HG03064 (cell line): ENCODE measurements around the gene LRSAM1.

ENCODE experiments used
- ATAC-seq: cut with Tn5 transposase; IDR thresholded peaks from one replicate; pipeline ENCODE4 v1.9.1; 2021; ENCODE audit warnings: low read depth; ENCODE audit not compliant: unreplicated experiment

The LRSAM1 gene

DNA sequence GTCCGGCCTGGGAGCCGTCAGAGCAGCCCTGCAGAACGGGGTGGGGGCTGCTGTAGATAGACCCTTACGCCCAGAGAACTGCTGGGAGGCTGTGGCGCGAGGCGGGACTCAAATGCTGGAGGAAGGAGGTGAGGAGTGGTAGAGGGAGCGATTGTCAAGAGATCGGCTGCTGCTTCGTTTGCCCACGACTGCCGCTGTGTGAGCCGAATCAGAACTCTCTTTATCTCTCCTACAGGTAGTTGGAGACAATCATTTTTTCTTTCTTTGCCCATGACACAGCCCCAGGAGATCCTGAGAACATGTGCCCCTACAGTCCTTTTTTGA, 26.7 kb upstream of the LRSAM1 start:
- ATAC-seq: no peak

DNA sequence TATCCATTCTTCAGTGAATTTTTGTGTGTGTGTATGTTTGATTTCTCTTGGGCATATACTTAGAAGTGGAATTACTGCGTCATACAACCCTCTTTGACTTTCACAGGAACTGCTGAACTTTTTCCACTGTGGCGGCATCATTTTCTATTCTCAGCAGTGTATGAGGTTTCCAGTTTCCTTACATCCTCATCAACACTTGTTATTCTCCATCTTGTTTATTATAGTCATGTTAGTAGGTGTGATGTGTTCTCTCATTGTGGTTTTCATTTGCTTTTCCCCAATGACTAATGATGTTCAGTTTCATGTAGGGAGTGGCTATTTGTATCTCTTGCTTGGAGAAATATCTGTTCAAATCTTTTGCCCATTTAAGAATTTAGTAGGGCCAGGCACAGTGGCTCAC, 24.6 kb upstream of the LRSAM1 start:
- no peak for ATAC-seq

- ATAC-seq: no peak
Observed at GRCh38 chr9:127428348-127428747, 23.0 kb upstream of the LRSAM1 start.

DNA sequence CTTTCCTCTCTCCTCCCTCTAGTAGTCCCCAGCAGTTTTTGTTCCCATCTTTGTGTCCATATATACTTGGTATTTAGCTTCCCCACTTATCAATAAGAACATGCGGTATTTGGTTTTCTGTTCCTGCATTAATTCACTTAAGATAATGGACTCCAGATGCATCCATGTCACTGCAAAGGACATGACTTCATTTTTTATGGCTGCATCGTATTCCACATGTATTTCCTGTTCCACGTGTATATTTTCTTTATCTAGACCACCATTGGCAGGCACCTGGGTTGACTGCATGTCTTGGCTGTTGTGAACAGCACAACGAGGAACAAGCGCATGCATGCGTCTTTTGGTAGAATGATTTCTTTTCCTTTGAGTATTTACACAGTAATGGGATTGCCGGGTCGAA, 20.9 kb upstream of the LRSAM1 start:
- ATAC-seq: no peak

DNA sequence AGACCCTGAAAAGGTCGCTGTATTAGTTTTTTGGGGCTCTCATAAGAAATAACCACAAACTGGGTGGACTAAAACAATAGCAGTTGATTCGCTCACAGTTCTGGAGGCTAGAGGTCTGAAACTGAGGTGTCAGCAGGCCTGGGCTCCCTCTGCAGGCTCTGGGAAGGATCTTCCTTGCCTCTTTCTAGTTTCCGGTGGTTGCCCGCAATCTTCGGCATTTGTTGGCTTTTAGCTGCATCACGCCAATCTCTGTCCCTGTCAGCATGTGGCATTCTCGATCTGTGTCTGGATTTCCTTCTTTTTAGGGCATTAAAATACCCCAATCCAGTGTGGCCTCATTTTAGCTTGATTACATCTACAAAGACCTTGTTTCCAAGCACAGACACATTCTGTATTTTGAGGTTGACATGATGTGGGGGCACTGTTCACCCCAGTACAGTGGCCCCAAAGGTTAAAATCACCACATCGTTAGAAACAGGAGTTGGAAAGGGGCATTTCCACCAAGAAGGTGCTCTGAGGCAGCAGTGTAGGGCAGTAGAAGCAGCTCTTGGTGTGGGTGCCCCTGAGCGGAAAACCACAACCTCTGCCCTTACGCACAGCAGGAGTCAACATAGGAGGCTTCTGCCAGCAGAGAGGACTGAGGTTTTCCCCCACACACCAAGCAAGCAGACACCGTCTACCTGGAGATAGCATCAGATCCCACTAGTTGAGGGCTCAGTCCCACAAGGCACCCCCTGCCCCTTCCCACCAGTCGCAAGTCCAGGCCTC, 13.6 kb upstream of the LRSAM1 start:
- ATAC-seq: no peak

GRCh38 chr9:127438394-127438793, 12.9 kb upstream of the LRSAM1 start:
- ATAC-seq: no peak

DNA sequence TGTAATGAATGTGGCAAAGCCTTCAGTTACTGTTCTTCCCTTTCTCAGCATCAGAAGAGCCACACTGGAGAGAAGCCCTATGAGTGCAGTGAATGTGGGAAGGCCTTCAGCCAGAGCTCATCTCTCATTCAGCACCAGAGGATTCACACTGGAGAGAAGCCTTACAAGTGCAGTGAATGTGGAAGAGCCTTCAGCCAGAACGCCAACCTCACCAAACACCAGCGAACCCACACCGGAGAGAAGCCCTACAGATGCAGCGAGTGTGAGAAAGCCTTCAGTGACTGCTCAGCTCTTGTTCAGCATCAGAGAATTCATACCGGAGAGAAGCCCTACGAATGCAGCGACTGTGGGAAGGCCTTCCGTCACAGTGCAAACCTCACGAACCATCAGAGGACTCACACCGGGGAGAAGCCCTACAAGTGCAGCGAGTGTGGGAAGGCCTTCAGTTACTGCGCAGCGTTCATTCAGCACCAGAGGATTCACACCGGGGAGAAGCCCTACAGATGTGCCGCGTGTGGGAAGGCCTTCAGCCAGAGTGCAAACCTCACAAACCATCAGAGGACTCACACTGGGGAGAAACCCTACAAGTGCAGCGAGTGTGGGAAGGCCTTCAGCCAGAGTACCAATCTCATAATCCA, 6.9 kb upstream of the LRSAM1 start:
- ATAC-seq: no peak

DNA sequence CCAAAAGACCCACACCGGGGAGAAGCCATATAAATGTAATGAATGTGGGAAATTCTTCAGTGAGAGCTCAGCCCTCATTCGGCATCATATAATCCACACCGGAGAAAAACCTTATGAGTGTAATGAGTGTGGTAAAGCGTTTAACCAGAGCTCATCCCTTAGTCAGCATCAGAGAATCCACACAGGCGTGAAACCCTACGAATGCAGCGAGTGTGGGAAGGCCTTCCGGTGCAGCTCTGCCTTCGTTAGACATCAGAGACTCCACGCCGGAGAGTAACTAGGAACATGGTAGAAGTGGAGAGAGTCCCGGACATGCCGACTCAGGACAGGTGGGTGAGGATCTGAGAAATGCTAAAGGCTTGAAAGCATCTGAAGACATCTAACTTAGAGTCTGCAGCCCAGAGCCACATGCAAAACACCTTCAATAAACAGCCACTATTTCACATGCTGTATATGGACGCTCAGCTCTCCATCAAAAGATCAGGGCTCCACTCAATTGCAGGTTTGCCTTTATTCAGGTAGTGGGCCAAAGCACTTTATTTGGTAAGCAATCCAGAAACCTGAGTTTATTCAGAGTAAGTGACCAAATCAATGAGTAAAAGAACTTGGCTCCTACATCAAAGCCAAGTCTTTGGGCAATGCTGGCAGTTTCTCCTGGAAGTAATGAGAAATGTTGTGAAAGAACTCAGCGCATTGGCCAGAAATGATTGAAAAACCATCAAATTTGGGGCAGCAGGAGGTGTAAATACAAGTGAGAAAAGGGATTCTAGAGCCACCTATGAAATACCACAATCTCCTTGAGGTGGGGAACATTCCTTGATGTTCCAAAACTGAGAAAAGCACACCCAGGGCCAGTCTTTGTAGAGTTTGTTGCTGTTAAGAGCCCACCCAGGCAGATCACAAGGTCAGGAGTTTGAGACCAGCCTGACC, 6.1 kb upstream of the LRSAM1 start:
- no peak for ATAC-seq

DNA sequence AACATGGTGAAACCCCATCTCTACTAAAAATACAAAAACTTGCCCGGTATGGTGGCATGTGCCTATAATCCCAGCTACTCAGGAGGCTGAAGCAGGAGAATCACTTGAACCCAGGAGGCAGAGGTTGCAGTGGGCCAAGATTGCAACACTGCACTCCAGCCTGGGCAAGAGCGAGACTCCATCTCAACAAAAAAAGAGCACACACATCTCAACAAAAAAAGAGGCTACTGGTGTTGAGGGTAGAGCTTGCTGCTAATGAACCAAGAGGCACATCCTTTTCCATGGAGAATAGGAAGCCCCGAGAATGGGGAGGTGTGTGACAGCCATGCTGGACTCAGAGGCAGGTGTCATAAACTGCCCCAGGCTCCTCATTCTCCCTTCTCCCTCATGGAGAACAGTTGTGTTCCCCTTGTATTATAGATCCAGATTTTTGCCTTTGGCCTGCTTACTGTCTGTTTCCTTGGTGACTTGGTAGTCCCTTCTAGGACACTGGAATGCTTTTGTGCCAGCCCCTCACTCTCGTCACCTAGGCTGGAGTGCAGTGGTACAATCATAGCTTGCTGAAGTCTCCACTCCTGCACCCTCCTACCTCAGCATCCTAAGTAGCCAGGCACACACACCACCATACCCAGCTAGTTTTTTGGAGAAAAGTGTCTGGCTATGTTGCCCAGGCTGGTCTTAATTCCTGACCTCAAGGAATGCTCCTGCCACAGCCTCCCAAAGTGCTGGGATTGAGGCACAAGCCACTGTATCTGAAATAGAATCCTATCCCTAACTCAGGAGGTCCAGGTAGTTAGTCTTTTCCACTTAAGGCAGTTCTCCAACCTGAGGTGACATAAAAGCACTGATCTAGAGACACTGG, 5.2 kb upstream of the LRSAM1 start:
- no peak for ATAC-seq

- no peak for ATAC-seq
Observed at GRCh38 chr9:127446713-127447415, 4.4 kb upstream of the LRSAM1 start.

DNA sequence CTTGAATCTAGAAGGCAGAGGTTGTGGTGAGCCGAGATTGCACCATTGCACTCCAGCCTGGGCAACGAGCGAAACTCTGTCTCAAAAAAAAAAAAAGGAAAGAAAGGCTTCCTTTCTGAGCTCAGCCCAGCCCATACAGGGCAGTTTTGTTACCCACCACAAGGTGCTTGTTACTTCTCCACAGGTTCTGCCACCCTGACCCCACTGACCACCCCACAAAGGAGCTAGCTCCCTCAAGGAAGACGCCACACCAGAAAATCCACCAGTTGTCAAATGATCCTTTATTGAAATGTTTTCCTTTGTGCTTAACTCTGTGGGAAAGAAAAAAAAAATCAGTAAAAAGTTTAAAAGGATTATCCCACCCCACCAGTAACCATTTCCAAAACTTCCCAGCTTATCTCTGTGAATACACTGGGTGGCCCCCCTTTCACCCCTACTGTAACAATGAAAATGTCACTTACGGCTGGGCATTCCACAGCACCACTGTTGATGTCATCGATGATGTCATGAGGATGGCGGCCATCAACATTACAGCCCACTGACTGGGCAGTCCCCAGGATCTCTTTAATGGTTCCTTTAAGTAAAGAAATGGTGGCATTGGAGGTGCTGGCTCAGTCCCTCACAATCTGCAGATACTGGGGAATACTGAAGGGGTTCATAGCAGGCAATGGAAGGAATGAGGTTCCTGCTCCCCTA, 3.7 kb upstream of the LRSAM1 start:
- no peak for ATAC-seq

GRCh38 chr9:127448112-127448805, 3.1 kb upstream of the LRSAM1 start:
- no peak for ATAC-seq

- ATAC-seq: no peak
Observed at GRCh38 chr9:127449332-127449966, 1.9 kb upstream of the LRSAM1 start.

DNA sequence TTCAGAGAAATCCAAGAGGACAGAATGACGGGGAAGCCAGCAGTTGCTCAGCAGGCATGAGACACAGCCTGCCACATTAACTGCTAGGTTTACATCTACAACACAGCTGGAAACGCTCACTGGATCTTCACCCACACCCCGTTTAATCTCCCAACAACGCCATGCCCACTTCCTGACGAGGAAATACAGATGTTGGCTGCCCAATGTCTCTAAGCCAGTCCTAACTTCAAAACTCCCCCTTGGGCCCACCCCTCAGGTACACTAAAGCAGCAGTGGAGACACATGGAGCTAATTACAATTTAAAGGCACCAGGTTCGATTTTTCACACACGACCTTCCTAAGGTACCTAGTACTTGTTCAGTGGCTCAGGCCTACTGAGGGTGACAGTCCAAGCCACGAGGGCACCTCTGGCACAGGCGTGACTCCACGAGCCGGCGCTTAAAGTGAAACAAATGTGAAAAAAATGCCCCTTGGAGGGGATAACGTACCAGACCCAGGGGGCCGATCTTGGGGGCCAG, 1.0 kb upstream of the LRSAM1 start:
- ATAC-seq: no peak

DNA sequence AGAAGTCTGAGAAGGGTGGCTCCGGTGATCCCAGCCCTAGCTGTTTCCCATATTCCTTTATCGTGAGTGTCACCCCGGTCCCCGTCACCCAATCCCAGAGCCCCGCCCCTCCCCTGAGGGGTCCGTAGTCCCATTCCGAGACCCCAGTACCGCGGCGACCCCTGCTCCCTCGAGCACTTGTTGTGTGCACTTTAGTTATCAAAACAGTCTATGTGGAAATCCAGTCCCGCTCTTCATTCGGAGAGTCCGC, 223 bp downstream of the LRSAM1 start:
- peak; percentile 16 for ATAC-seq

- ATAC-seq: peak; percentile 10
Observed at GRCh38 chr9:127451858-127452656, 747 bp downstream of the LRSAM1 start.

GRCh38 chr9:127452691-127453090, 1.4 kb downstream of the LRSAM1 start:
- ATAC-seq: no peak
